Measurements from ENCODE around the gene FBXO3.
"Not testable (repeated sequence)": the region's sequence is repeated elsewhere in the genome, so short reads cannot be mapped to it uniquely, and the experiment has no call there.

The FBXO3 gene, protein sequence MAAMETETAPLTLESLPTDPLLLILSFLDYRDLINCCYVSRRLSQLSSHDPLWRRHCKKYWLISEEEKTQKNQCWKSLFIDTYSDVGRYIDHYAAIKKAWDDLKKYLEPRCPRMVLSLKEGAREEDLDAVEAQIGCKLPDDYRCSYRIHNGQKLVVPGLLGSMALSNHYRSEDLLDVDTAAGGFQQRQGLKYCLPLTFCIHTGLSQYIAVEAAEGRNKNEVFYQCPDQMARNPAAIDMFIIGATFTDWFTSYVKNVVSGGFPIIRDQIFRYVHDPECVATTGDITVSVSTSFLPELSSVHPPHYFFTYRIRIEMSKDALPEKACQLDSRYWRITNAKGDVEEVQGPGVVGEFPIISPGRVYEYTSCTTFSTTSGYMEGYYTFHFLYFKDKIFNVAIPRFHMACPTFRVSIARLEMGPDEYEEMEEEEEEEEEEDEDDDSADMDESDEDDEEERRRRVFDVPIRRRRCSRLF

GRCh38 chr11:33773987-33774735 is at the start of gene FBXO3:
FBXO3 (minus strand) TSS chr11:33774520; CDS start chr11:33774497, 23 bp downstream.
- FAIRE-seq: no peak

DNA sequence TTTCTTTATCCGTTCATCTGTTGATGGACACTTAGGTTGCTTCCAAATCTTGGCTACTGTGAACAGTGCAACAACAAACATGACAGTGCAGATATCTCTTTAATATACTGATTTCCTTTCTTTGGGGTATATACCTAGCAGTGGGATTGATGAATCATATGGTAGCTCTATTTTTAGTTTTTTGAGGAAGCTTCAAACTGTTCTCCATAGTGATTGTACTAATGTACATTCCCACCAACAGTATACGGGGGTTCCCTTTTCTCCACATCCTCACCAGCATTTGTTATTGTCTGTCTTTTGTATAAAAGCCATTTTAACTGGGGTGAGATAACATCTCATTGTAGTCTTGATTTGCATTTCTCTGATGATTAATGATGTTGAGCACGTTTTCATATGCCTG is 48.7 kb upstream of the FBXO3 start:
- FAIRE-seq: not testable (repeated sequence)

GRCh38 chr11:33819278-33820035 is 45.1 kb upstream of the FBXO3 start:
- FAIRE-seq: no peak

DNA sequence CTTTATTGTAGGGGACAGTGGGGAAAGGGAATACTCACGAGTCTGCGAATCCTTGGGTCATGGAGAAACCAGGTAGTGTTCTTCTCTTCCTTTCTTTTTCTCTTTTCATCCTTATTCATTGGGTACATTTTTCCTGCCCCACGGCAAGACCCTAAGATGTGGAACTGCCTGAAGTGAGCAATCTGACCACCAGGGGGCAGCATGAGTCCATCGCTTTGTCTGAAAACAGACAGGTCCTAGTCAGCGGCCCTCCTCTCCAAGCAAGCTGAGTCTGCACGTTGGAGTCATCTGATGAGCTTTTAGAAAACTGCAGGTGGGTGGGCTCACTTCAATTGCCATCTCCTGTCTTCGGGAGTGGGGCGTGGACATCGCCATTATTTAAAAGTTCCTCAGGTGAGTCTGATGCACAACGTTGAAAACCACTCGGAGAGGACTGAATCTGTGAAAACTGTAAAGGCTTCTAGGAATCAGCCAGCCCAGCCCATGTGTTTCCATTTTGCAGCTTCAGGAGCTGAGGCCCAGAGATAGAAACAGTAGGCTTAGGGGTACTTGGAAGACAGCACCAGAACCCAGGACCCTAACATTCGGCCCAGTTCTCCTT is 34.0 kb upstream of the FBXO3 start:
- no peak for FAIRE-seq

- FAIRE-seq: no peak
Observed at GRCh38 chr11:33804471-33804870, 30.2 kb upstream of the FBXO3 start.

GRCh38 chr11:33802194-33802950 is 28.1 kb upstream of the FBXO3 start:
- FAIRE-seq: no peak

DNA sequence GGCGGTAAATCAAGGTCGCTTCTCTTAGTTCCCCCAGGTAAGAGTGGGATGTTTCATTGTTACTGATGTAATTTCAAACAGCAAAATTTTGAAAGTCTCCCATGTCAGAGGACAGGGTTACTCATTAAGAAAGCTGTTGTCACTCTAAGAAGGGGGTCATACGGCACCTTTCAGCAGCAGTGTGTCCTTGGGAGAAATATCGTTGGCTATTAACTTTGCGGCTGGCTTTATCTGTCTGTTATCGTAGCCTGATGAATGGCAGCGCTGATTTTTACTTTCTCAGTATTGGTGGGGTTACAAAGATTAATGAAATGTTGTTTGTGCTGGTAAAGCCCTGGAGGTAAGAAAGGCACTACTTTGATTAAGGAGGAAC is 27.5 kb upstream of the FBXO3 start:
- FAIRE-seq: no peak

DNA sequence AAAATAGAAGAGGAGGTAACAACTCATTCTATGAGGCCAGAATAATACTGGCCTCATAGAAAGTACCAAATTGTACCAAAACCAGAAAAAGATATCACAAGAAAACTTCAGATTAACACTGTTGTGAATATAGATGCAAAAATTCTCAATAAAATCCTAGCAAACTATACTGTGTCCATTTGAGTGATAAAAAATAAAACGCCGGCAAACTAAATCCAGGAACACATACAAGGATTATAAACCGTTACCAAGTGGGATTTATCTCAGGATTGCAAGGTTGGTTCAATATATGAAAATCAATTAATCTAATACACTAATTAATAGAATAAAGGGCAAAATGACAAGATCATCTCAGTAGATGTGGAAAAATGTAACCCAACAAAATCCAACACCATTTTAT is 23.6 kb upstream of the FBXO3 start:
- no peak for FAIRE-seq

- no peak for FAIRE-seq
Observed at GRCh38 chr11:33790040-33790439, 15.7 kb upstream of the FBXO3 start.

DNA sequence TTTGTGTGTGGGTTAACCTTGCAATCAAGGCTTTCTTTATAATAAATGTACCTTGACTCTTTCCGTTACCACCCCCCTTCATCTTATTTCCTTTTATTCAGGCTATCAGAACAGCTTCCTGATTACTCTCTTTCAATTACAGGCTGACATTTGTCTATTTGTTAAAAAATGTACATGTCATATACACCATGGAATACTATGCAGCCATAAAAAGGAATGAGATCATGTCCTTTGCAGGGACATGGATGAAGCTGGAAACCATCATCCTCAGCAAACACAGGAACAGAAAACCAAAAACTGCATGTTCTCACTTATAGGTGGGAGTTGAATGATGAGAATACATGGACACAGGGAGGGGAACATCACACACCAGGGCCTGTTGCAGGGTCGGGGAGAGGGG is 13.8 kb upstream of the FBXO3 start:
- not testable (repeated sequence) for FAIRE-seq

- FAIRE-seq: no peak
Observed at GRCh38 chr11:33787076-33787475, 12.8 kb upstream of the FBXO3 start.

DNA sequence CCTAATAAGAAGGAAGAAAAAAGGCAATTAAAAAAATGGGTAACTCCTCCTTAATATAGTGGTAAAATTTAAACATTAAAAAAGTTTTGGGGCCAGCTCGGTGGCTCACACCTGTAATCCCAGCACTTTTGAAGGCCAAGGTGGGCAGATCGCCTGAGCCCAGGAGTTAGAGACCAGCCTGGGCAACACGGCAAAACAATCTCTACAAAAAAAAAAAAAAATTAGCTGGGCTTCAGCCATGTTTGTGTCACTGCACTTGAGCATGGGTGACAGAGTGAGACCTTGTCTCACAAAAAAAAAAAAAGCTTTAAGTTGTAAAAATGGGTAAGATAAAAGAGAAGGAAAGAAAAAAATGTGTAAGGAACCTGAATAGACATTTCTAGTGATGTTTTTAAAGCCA is 11.3 kb upstream of the FBXO3 start:
- no peak for FAIRE-seq

DNA sequence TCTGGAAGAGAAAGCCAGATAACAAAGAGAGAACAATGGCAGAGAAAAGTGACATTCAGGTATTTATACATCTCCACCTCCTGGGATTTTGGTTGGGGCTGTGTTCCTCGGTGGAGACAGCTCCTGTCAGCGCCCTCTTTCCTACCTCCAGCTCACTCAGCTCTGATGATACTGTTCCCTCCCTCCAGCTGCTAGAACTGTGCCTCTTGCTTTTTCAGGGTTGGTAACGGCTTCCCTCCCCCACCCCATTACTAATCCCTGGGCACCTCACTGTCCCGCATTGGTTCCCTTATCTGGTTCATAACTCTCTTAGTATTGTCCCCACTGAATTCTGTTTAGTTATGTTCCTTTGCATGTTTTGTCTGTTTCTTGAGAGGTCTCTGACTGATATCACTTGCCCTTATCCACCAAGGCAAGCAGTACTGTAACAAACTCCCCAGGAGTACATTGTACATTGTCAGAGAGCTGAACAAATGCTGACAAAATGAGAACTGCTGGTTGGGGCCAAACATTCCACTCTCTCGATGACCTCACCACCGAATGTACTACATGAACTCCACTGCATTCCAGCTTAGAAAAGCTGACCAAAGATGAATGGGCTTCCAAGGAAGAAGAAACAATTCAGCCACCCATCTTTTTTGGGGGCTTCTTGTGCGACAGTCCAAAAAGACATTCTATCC is 5.7 kb upstream of the FBXO3 start:
- no peak for FAIRE-seq

DNA sequence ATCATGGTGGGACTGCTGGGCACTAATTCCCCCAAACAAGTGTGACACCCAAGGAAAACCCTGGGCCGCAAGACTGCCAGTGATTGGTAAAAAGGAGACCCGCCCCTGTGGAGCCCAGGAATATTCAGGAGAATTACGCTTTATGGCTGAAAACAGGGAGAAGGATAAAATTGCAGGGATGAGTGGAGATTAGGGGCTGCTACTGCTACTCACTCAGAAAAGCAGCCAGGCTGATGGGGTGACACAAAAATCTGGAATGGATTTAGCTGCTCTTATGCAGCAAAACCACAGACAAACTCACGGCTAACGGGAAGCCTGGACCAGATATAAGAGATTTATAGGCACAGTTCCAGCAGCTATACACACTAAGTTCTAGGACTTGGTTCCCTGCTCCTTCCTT is 4.4 kb upstream of the FBXO3 start:
- FAIRE-seq: no peak

GRCh38 chr11:33777906-33778305 is 3.6 kb upstream of the FBXO3 start:
- FAIRE-seq: no peak

- no peak for FAIRE-seq
Observed at GRCh38 chr11:33775832-33776470, 1.6 kb upstream of the FBXO3 start.

DNA sequence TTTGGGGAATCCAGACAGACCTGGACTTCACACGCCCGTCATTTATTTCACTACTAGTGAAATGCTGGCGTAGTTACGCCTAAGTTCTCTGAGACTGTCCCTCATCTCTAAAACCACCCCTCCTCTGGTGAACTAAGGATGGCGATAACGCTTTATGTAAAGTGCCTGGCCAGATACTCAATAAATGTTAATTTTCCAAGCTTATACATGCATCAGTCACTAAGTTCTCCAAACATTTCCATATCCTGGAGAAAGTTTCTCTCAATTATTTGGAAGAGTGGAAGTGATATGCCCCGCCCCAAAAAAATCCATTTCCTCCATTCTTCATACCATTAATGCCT is 1.1 kb upstream of the FBXO3 start:
- FAIRE-seq: no peak

GRCh38 chr11:33774736-33775466 is 581 bp upstream of the FBXO3 start:
- FAIRE-seq: no peak

DNA sequence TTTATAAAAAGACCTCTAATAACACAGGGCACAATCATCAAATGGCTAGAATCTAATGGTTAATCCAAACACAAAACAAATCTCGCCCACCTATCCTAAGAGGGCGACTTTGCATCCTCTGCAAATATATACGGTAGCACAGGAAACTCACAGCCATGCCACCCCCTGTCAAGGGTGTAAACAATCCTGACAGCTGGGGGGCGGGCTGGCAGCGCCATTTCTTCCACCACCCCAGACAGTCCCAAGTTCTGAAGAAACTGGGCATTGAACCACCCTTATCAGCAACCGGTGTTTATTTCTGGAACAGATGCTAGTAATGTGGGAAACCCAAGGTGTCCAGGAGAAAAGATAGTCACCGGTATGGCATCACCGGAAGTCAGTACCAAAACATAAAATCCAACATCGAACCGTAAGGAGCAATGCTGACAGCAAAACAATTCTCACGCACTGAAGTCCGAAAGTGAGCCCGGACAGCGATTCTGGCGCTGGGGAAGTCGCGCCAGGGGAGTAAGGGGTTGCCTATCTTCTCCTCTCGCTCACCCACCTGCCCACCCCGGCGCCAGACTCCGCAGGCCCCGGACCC is 825 bp downstream of the FBXO3 start:
- no peak for FAIRE-seq

DNA sequence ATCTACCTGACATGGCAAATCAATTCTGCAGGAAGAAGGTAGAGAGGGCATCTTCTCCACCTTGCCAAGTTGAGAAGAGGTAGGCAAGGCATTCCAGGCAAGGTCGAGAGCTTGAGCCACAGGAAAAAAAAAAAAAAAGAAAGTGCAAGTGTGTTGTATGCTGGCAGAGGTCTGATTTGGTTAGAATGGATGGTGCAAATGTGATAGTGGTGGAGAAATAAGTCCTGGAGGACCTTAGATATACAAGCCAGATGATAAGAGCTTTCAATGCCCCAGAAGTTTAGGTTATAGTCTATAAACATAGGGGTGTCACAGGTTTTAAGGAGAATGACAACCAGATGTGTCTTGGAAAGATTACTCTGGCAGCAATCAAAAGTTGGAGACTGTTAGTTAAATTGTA is 1.4 kb downstream of the FBXO3 start:
- no peak for FAIRE-seq
